AG04450 (cell line): Measurements from ENCODE around the gene IER2. TPM values are rescaled to one million over a fixed set of nuclear protein-coding genes. Genes with fewer than 3 reads are reported as not detected.

Source experiments
- polyA plus RNA-seq: library from polyadenylated mRNA; depleted of rRNA; stranded (reverse); fragments of >200 nt; gene quantifications from 2 replicates; pipeline ENCODE4 v1.2.3, GENCODE V29; 2011; rRNA removed

IER2 gene
- polyA plus RNA-seq, 1 experiment = 15.3 TPM

Other genes starting within 250 kb of the IER2 start
- gene SYCE2, start 231.1 kb upstream of the IER2 start, polyA plus RNA-seq = not detected in 2 replicates
- gene FARSA, start 216.7 kb upstream of the IER2 start, polyA plus RNA-seq = 13.5 and 23.0 TPM in 2 replicates
- gene CALR, start 211.8 kb upstream of the IER2 start, polyA plus RNA-seq = 1,597 and 1,650 TPM in 2 replicates
- gene RAD23A, start 204.5 kb upstream of the IER2 start, polyA plus RNA-seq = 36.2 and 41.4 TPM in 2 replicates
- 31.6 and 35.1 TPM in 2 replicates for gene GADD45GIP1, start 193.2 kb upstream of the IER2 start, polyA plus RNA-seq
- gene DAND5, start 180.8 kb upstream of the IER2 start, polyA plus RNA-seq = not detected in 2 replicates
- 15.1 and 22.3 TPM in 2 replicates for gene NFIX, start 154.9 kb upstream of the IER2 start, polyA plus RNA-seq
- gene LYL1, start 47.6 kb upstream of the IER2 start, polyA plus RNA-seq = 0.11 and 0.29 TPM in 2 replicates
- 17.3 and 21.0 TPM in 2 replicates for gene TRMT1, start 33.7 kb upstream of the IER2 start, polyA plus RNA-seq
- gene NACC1, start 32.1 kb upstream of the IER2 start, polyA plus RNA-seq = 43.4 and 76.4 TPM in 2 replicates
- gene STX10, start within 50 bp of the IER2 start, polyA plus RNA-seq = 47.9 and 57.6 TPM in 2 replicates